Suppressor macrophage (primary cell): Measurements from ENCODE around the gene TANGO2.
A peak's percentile ranks its signal among the peaks of the same experiment; 100 is the strongest.

ENCODE experiments used
- DNase-seq, 4 experiments: peaks; one replicate each; pipeline ENCODE4 v3.0.0-alpha.2; 2020 to 2022

TANGO2 gene

GRCh38 chr22:20027966-20028854 lies 7.3 kb downstream of the TANGO2 start:
- DNase-seq: no peak

- DNase-seq: peak in 1 of 4 experiments; percentile 9
Measured at GRCh38 chr22:20028855-20029549, 8.1 kb downstream of the TANGO2 start.

GRCh38 chr22:20029550-20030225 lies 8.8 kb downstream of the TANGO2 start:
- peak in 3 of 4 experiments; percentile 45 to 59 (median 50) for DNase-seq

- no peak for DNase-seq
Measured at GRCh38 chr22:20031732-20032406, 11.0 kb downstream of the TANGO2 start.

DNA sequence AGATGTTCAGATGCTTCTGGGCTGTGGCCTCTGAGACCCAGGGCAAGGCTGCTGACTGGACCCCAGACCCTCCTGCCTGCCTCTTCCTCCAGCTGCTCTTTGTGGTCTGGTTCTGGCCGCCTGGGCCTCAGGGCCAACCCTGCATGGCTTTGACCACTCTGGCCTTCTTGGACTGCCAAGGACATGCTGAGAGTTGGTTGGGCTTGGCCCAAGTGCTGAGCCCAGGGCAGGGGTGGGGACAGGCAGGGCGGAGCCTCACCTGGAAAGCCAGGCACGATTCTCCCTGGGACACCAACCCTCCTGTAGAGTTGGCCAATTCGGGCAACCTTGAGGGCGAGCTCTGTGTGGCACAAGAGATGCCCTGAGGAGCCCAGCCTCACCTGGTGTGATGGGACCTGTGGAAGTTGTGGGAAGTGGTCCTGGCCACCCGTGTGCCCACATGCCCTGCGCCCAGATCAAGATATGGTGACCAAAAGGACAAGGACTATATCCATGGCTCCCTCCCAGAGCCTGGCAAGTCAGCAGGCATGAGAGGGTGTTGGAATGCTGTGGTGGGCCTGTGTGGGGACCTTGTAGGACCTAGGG lies 11.6 kb downstream of the TANGO2 start:
- no peak for DNase-seq

DNA sequence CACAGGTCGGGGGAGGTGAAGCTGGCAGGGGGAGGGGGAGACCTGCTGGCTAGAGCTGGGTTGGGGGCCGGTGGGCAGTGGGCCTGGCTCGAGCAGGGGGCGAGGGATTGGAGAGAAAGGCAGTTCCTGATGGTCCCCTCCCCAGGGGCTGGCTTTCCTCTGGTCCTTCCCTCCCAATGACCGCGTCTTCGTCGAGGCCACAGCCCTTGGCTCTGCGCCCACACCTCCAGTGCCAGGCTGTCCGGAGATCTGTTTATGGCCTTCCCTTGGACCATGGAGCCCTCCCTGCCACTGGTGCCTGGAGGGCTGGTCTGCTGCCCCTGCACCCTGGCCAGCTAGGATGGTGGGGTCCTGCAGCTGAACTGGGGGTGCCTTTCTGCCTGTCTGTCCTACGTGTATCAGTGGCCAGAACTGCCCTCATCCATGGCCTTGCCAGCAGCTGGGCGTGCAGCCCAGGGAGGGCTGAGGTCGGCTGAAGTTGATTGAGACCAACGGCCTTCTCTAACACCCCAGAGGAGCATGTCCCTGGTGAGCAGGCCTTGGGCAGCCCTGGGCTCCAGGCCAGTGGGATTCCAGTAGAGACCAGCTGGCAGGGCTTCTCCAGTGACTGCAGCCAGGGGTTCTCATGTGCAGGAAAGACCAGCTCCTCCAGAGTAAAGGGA lies 12.3 kb downstream of the TANGO2 start:
- DNase-seq: no peak

DNA sequence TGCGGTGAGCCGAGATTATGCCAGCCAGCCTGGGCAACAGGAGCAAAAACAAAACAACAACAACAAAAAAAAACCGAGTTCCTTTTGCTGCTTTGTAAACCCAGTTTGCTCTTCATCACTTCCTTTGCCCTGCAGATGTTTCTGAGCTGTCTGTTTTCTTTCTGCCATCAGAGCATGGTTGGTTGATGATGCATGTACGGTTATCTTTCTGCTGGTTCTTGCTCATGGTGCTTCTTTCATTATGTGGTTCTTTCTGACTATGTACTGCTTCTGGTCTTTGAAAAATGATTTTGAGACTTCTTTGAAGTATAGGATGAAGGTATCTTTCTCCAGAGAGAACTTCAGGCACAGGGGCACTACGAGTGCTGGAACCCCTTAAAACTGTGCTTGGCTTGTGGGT lies 13.2 kb downstream of the TANGO2 start:
- no peak for DNase-seq

DNA sequence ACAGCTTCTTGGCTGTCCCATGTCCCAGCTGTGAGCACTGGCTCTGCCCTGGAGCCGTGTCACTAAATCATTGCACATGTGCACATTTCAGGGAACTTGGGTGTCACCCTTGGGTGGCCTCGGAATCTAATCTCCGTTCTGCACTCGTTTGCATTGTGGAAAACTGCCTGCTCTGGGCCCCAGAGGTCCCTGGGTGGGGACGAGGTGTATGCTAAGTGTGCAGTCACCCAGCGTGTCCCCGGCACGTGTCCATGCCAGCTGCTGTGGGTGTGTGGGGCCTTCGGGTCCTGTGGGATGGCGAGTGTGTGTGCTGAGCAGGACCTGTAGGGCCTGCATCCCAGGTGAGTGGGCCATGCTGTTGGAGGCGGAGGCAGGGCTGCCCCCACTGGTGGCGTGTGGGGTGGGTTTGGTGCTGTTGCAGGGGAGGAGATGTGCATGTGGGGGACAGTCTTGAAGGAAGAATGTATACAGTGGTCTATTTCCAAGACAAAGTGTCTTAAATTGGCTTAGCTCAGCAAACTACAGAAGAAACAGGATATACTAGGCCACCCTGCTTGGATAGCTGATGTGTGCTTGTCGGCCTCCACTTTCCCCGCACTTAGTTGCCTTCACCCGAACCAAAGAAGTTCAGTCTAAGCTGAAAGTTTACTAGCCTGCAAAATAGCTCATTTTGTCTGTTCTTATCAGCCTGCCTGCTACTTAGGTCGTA lies 14.6 kb downstream of the TANGO2 start:
- no peak for DNase-seq

DNA sequence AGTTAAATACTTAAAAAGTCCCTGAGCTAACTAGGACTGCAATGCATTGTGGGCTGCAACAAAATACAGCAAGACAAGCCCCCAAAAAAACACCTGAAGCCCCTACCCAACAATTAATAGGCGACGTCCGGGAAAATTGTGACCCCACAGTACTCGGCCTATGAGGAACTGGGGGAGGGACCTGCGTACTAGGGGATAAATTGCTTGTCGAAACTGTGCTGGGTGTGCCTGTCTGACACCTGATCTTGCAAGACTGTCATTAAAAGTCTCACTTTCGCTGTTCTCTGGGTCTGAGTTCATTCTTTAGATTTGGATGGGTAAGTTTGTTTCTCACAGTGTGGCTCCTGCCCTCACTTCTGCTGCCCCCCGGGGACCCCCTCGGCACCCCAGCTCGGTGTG lies 15.2 kb downstream of the TANGO2 start:
- DNase-seq: no peak

- no peak for DNase-seq
Measured at GRCh38 chr22:20036535-20037392, 15.9 kb downstream of the TANGO2 start.

DNA sequence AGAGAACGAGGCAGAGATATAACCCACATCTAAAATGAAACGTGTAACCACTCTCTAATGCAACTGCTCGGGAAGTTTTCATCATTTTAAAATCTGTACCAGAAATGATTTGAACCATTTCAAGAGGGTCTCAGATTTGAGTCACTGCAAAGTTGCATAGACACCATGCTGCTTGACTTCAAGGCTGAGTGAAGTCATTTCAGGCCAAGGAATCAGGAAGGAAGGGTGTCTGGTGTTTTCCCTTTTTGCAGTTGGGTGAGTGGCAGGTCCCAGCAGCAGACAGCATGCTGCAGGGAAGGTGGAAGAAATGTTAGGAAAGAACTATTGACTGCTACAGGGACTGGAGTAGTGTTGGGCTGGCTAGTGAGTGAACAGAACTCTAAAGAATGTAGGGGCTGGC lies 16.5 kb downstream of the TANGO2 start:
- peak in 3 of 4 experiments; percentile 41 to 57 (median 47) for DNase-seq

DNA sequence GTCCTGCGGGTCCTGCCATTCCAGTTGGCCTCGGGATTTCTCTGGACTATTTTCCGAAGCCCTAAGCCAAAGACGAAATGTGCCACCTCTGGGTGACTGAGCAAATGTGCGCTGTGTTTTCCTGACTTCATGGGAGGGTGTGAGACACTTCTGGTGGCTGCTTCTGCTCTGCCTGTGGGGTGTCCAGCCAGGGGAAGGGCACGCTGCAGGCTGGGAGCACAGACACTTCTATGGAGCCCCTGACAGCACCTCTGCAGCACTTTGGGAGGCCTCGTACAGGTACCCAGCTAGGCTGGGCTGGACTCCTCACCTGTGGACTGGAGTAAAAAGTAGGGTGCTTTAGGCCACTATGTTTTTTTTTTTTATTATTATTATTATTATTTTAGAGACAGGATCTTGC lies 17.7 kb downstream of the TANGO2 start:
- DNase-seq: no peak

GRCh38 chr22:20039683-20040325 lies 18.9 kb downstream of the TANGO2 start:
- DNase-seq: no peak

DNA sequence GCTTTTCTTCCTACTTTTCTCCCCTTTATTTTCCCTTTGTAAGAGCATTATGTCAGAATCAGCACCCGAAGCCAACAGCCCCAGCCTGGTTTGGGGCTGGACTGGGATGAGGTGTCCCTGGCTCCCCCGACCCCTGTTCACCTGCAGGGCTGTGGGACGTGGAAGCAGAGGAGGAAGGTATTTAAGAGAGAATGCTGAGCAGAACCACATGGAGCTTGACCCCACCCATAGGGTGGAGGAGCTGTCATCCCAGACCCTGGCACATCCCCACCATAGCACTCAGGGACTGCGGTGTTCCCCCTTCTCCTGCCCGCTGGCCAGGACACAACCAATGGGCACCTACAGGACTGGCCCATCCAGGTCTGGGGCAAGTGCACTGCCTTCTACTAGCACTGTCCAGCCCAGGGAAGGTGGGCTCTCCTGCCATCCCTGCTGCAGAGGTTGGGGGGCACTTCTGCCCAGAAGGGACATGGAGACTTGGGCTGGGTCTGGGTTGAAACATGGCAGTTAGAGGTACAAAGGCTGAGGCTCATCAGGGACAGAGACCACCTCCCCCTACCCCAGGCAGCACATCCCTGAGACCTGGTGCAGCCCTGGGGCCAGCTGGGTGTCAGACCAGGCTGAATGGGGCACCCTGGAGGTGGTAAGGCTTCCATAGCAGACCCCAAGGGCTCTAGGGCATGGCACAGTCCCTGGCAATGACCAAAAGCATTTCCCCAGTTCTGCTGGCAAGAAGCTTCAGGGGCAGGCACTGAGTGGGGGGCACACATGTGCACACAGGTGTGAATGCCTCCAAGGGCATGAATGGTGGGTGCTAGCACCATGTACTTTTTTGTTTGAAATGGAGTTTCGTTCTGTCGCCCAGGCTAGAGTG lies 19.7 kb downstream of the TANGO2 start:
- no peak for DNase-seq

- no peak for DNase-seq
Measured at GRCh38 chr22:20043057-20043996, 22.4 kb downstream of the TANGO2 start.

DNA sequence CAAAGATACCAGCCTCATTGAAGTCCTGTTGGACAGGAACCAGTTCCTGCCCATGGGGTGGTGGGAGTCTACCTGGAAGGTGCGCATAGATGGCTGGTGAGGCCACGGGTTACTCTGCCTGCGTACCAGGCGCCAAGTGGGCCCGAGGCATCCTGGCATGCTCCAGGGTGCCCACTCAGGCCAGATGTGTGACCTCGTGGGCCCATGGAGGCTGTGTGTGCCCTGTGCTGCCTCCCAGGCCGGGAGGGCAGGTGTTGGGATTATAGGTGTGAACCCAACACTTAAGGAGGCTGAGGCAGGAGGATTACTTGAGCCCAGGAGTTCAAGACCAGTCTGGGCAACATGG lies 23.1 kb downstream of the TANGO2 start:
- no peak for DNase-seq

- no peak for DNase-seq
Measured at GRCh38 chr22:20044495-20045151, 23.7 kb downstream of the TANGO2 start.
